ENCODE measurements around the gene KLRC2. TPM values are rescaled to one million over a fixed set of nuclear protein-coding genes. Genes with fewer than 3 reads are reported as not detected.

The KLRC2 gene
- total RNA-seq, 1 experiment from 2014 or later = not detected

DNA sequence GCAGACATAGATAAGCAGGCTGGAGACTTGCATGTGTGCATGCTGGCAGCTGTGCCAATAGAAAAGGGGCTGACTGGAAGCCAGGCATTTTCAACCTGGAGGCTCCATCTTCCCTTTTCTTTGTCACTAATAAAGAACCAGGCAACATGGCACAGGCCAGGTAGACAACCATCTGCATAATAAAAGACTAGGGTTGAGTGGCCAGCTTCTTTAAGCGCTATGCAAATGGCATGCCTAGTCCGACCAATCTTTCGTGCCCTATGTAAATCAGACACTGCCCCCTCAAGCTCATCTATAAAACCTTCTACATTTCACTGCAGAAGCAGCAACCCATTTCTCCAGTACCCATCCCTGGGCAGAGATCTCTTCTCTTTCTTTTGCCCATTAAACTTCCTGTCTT lies 21.9 kb upstream of the KLRC2 start:
- ChIA-PET CTCF (no interaction called here), POLR2A (ENCODE audit: low non-redundant PET) (no interaction called here)

DNA sequence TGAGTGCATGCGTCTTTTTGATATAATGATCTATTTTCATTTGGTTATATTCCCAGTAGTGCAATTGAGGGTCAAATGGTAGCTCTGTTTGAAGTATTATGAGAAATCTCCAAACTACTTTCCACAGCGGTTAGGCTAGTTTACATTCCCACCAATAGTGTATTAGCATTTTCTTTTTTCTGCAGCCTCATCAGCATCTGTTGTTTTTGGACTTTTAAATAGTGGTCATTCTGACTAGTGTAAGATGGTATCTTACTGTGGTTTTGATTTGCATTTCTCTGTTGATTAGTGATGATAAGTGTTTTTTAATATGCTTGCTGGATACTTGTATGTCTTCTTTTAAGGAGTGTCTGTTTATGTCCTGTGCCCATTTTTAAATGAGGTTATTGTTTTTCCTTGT lies 21.0 kb upstream of the KLRC2 start:
- no peaks in the 10 kb centered on the region for H3K36me3 ChIP-seq (ENCODE audit: insufficient read depth, low read length, poor library complexity, severe bottlenecking)
- POLR2A ChIA-PET (ENCODE audit: low non-redundant PET) = no interaction called here
- no peaks in the 10 kb centered on the region for H3K4me1 ChIP-seq (ENCODE audit: insufficient read depth, low read length, poor library complexity, severe bottlenecking)
- H3K27me3 ChIP-seq (replicated peaks; ENCODE audit: insufficient read depth, low read depth, low read length, poor library complexity) = no peaks in the 10 kb centered on the region
- TF ChIP-seq EZH2 (IDR thresholded peaks at IDR 0.05; ENCODE audit: borderline replicate concordance, low read depth, low read length, poor library complexity, severe bottlenecking) = no peak
- TF ChIP-seq, protein P1, sequence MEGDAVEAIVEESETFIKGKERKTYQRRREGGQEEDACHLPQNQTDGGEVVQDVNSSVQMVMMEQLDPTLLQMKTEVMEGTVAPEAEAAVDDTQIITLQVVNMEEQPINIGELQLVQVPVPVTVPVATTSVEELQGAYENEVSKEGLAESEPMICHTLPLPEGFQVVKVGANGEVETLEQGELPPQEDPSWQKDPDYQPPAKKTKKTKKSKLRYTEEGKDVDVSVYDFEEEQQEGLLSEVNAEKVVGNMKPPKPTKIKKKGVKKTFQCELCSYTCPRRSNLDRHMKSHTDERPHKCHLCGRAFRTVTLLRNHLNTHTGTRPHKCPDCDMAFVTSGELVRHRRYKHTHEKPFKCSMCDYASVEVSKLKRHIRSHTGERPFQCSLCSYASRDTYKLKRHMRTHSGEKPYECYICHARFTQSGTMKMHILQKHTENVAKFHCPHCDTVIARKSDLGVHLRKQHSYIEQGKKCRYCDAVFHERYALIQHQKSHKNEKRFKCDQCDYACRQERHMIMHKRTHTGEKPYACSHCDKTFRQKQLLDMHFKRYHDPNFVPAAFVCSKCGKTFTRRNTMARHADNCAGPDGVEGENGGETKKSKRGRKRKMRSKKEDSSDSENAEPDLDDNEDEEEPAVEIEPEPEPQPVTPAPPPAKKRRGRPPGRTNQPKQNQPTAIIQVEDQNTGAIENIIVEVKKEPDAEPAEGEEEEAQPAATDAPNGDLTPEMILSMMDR (conservative IDR thresholded peaks at IDR 0.05; ENCODE audit: low read depth, low read length) = no peak
- intact Hi-C loops (cut with micrococcal nuclease; ENCODE audit: unreplicated experiment) = no loop called here
- BruUV-seq (replicated peaks) = no TSS peak
- H3K9me3 ChIP-seq (ENCODE audit: low read depth, low read length, poor library complexity, severe bottlenecking) = no peaks in the 10 kb centered on the region
- H3K4me3 ChIP-seq (ENCODE audit: low read depth, low read length, poor library complexity, severe bottlenecking) = no peak overlapping the region
- H3K27ac ChIP-seq (ENCODE audit: low read depth, low read length, poor library complexity, severe bottlenecking) = no peak overlapping the region
- CTCF ChIA-PET = no interaction called here
- no peak for DNase-seq (ENCODE audit: low spot score)

More for the DNA sequence above, 21.9 kb upstream of the KLRC2 start:
- Histone ChIP-seq H3K27ac (ENCODE audit: low read depth, low read length, poor library complexity, severe bottlenecking) (no peak overlapping the region), H3K36me3 (ENCODE audit: insufficient read depth, low read length, poor library complexity, severe bottlenecking) (no peaks in the 10 kb centered on the region), H3K27me3 (replicated peaks; ENCODE audit: insufficient read depth, low read depth, low read length, poor library complexity) (no peaks in the 10 kb centered on the region), H3K4me1 (ENCODE audit: insufficient read depth, low read length, poor library complexity, severe bottlenecking) (no peaks in the 10 kb centered on the region), H3K4me3 (ENCODE audit: low read depth, low read length, poor library complexity, severe bottlenecking) (no peak overlapping the region), H3K9me3 (ENCODE audit: low read depth, low read length, poor library complexity, severe bottlenecking) (no peaks in the 10 kb centered on the region)
- intact Hi-C loops (cut with micrococcal nuclease; ENCODE audit: unreplicated experiment) = no loop called here
- DNase-seq (ENCODE audit: low spot score) = no peak
- no peak for TF ChIP-seq EZH2 (IDR thresholded peaks at IDR 0.05; ENCODE audit: borderline replicate concordance, low read depth, low read length, poor library complexity, severe bottlenecking)
- TF ChIP-seq, protein P1 (conservative IDR thresholded peaks at IDR 0.05; ENCODE audit: low read depth, low read length) = no peak
- no TSS peak for BruUV-seq (replicated peaks)

DNA sequence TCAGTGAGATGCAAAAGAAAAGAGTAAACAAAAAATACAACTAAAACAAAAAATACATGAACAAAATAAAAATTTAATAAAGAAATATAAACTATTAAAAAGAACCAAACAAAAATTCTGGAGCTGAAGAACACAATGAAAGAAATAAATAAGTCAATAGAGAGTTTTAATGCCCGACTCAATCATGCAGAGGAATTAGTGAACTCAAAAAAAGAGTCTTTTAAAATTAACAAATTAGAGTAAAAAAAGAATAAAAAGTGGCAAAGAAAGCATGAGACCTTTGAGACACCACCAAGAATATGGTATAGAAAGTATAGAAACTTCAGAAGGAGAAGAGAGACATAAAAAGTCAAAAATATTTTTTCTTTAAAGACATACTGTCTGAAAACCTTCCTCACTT lies 20.0 kb upstream of the KLRC2 start:
- intact Hi-C loops (cut with micrococcal nuclease; ENCODE audit: unreplicated experiment) = no loop called here
- no peaks in the 10 kb centered on the region for H3K9me3 ChIP-seq (ENCODE audit: low read depth, low read length, poor library complexity, severe bottlenecking)
- ChIA-PET POLR2A (ENCODE audit: low non-redundant PET) (no interaction called here), CTCF (no interaction called here)
- BruUV-seq (replicated peaks) = no TSS peak
- no peak for DNase-seq (ENCODE audit: low spot score)
- TF ChIP-seq, protein P1 (conservative IDR thresholded peaks at IDR 0.05; ENCODE audit: low read depth, low read length) = no peak
- TF ChIP-seq EZH2 (IDR thresholded peaks at IDR 0.05; ENCODE audit: borderline replicate concordance, low read depth, low read length, poor library complexity, severe bottlenecking) = no peak
- no peaks in the 10 kb centered on the region for H3K27me3 ChIP-seq (replicated peaks; ENCODE audit: insufficient read depth, low read depth, low read length, poor library complexity)
- no peaks in the 10 kb centered on the region for H3K4me1 ChIP-seq (ENCODE audit: insufficient read depth, low read length, poor library complexity, severe bottlenecking)
- H3K27ac ChIP-seq (ENCODE audit: low read depth, low read length, poor library complexity, severe bottlenecking) = no peak overlapping the region
- H3K4me3 ChIP-seq (ENCODE audit: low read depth, low read length, poor library complexity, severe bottlenecking) = no peak overlapping the region
- H3K36me3 ChIP-seq (ENCODE audit: insufficient read depth, low read length, poor library complexity, severe bottlenecking) = no peaks in the 10 kb centered on the region
